ENCODE results near the gene SYMPK.
A peak's percentile ranks its signal among the peaks of the same experiment; 100 is the strongest.

SYMPK gene

GRCh38 chr19:45766296-45766868 lies 96.6 kb downstream of the SYMPK start:
- TF ChIP-seq FEZF1 (tag by site-specific recombination; IDR thresholded peaks at IDR 0.05) (no peak), ZNF677 (tag by site-specific recombination; IDR thresholded peaks at IDR 0.05) (no peak), MEIS1 (CRISPR knock-in tag; IDR thresholded peaks at IDR 0.05; ENCODE audit: borderline replicate concordance) (no peak), SCRT1 (tag by site-specific recombination; IDR thresholded peaks at IDR 0.05; ENCODE audit: borderline replicate concordance) (no peak), ZNF514 (tag by site-specific recombination; IDR thresholded peaks at IDR 0.05) (no peak), GLIS2 (tag by site-specific recombination; IDR thresholded peaks at IDR 0.05) (peak; percentile 72), ZNF112 (tag by site-specific recombination; IDR thresholded peaks at IDR 0.05) (no peak)
- Histone ChIP-seq H3K4me3 (ENCODE audit: low read depth, low read length) (no peak overlapping the region), H3K27ac (ENCODE audit: extremely low read depth, low read depth, low read length) (no peak overlapping the region), H3K4me1 (ENCODE audit: control insufficient read depth, insufficient read depth, low read length) (peaks cover 25% of the 10 kb centered on the region), H3K9me3 (ENCODE audit: control insufficient read depth, insufficient read depth, low read depth, low read length) (no peaks in the 10 kb centered on the region), H3K36me3 (ENCODE audit: control insufficient read depth in 2 of 2, insufficient read depth in 1 of 2, low read length in 2 of 2) (peaks cover 0 to 3% of the 10 kb centered on the region in 2 experiments; a peak in 2 of 3 replicates)
- CTCF ChIA-PET: interaction anchor here (0.7 to 1.7 kb wide), 2 partner anchors 36 to 49 kb away, joined by 4 to 7 read pairs; no protein-coding TSS in a partner anchor
- POLR2A ChIA-PET: interaction anchor here (2.4 to 7.2 kb wide), 3 partner anchors 12 to 78 kb away, joined by 10 to 133 read pairs (median 111); partner anchors contain the start of genes QPCTL and SNRPD2

DNA sequence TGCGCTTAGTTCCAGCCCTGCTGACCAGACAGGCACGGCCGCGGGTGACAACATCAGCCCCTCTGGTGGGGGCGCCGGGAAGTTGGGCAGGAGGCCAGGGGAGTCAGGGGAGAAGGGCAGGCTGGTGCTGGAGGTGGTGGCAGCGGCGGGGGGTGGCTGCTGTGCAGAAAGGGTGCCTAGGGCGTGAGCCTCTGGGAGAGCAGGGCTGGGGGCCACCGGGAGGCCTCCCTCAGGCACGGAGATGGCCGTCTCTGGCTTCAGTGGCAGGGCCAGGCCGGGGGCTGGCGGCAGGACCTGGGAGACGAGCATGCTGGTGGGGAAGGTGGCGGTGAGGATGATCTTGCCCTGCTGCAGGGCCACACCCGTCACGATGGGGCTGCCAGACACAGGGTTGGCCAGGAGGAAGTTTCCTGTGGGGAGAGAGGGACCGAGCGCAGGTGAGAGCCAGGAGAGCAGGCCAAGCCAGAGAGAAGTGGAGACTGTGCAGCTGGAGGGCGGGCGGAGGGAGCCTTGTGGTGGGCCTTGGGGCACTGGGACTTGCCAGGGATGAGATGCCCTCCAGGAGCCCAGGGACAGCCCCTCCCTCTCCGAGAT lies 97.1 kb downstream of the SYMPK start:
- CTCF ChIA-PET: no interaction called here
- Histone ChIP-seq H3K4me3 (ENCODE audit: low read depth, low read length) (no peak overlapping the region), H3K36me3 (ENCODE audit: control insufficient read depth in 2 of 2, insufficient read depth in 1 of 2, low read length in 2 of 2) (no peaks in the 10 kb centered on the region), H3K9me3 (ENCODE audit: control insufficient read depth, insufficient read depth, low read depth, low read length) (no peaks in the 10 kb centered on the region), H3K27ac (ENCODE audit: extremely low read depth, low read depth, low read length) (no peak overlapping the region), H3K4me1 (ENCODE audit: control insufficient read depth, insufficient read depth, low read length) (peaks cover 19% of the 10 kb centered on the region)
- POLR2A ChIA-PET: interaction anchor here (2.4 to 5.1 kb wide), 2 partner anchors 11 to 49 kb away, joined by 10 to 133 read pairs; no protein-coding TSS in a partner anchor
- no peak for TF ChIP-seq ZNF623 (tag by site-specific recombination; IDR thresholded peaks at IDR 0.05)
- no peak for TF ChIP-seq ZNF211 (tag by site-specific recombination; IDR thresholded peaks at IDR 0.05; ENCODE audit: low read depth)
- TF ChIP-seq SCRT1 (tag by site-specific recombination; IDR thresholded peaks at IDR 0.05; ENCODE audit: borderline replicate concordance): no peak
- no peak for TF ChIP-seq ZNF571 (tag by site-specific recombination; IDR thresholded peaks at IDR 0.05)
- no peak for TF ChIP-seq ZNF19 (tag by site-specific recombination; IDR thresholded peaks at IDR 0.05; ENCODE audit: low read depth)
- TF ChIP-seq ZNF366 (tag by site-specific recombination; conservative IDR thresholded peaks at IDR 0.05): 0 out of 2 replicates have a peak, but pooled peaks have one; percentile 22
- no peak for TF ChIP-seq KLF7 (tag by site-specific recombination; IDR thresholded peaks at IDR 0.05; ENCODE audit: borderline replicate concordance)
- no peak for TF ChIP-seq KLF10 (tag by site-specific recombination; IDR thresholded peaks at IDR 0.05)
- peak; percentile 69 for TF ChIP-seq ZIC2 (tag by site-specific recombination; IDR thresholded peaks at IDR 0.05)
- TF ChIP-seq GLIS2 (tag by site-specific recombination; IDR thresholded peaks at IDR 0.05): peak; percentile 75
- TF ChIP-seq, protein P1, sequence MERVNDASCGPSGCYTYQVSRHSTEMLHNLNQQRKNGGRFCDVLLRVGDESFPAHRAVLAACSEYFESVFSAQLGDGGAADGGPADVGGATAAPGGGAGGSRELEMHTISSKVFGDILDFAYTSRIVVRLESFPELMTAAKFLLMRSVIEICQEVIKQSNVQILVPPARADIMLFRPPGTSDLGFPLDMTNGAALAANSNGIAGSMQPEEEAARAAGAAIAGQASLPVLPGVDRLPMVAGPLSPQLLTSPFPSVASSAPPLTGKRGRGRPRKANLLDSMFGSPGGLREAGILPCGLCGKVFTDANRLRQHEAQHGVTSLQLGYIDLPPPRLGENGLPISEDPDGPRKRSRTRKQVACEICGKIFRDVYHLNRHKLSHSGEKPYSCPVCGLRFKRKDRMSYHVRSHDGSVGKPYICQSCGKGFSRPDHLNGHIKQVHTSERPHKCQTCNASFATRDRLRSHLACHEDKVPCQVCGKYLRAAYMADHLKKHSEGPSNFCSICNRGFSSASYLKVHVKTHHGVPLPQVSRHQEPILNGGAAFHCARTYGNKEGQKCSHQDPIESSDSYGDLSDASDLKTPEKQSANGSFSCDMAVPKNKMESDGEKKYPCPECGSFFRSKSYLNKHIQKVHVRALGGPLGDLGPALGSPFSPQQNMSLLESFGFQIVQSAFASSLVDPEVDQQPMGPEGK (tag by site-specific recombination; IDR thresholded peaks at IDR 0.05): peak; percentile 63
- peak; percentile 97 for TF ChIP-seq GLIS1 (tag by site-specific recombination; IDR thresholded peaks at IDR 0.05)
- TF ChIP-seq, protein P2, sequence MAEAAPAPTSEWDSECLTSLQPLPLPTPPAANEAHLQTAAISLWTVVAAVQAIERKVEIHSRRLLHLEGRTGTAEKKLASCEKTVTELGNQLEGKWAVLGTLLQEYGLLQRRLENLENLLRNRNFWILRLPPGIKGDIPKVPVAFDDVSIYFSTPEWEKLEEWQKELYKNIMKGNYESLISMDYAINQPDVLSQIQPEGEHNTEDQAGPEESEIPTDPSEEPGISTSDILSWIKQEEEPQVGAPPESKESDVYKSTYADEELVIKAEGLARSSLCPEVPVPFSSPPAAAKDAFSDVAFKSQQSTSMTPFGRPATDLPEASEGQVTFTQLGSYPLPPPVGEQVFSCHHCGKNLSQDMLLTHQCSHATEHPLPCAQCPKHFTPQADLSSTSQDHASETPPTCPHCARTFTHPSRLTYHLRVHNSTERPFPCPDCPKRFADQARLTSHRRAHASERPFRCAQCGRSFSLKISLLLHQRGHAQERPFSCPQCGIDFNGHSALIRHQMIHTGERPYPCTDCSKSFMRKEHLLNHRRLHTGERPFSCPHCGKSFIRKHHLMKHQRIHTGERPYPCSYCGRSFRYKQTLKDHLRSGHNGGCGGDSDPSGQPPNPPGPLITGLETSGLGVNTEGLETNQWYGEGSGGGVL (tag by site-specific recombination; IDR thresholded peaks at IDR 0.05): peak; percentile 19; the same call in 1 of the 2 replicates
- no peak for TF ChIP-seq ZBTB20 (tag by site-specific recombination; IDR thresholded peaks at IDR 0.05)
- TF ChIP-seq RBAK (tag by site-specific recombination; IDR thresholded peaks at IDR 0.05): no peak
- TF ChIP-seq ZNF600 (tag by site-specific recombination; IDR thresholded peaks at IDR 0.05): 0 out of 2 replicates have a peak, but pooled peaks have one; percentile 15
- TF ChIP-seq ZNF140 (tag by site-specific recombination; IDR thresholded peaks at IDR 0.05): no peak
- TF ChIP-seq PBX3 (CRISPR knock-in tag; IDR thresholded peaks at IDR 0.05): no peak
- peak; percentile 57; the same call in 1 of the 2 replicates for TF ChIP-seq KLF1 (tag by site-specific recombination; IDR thresholded peaks at IDR 0.05)
- no peak for TF ChIP-seq GLI4 (tag by site-specific recombination; IDR thresholded peaks at IDR 0.05)
- TF ChIP-seq, protein P3, sequence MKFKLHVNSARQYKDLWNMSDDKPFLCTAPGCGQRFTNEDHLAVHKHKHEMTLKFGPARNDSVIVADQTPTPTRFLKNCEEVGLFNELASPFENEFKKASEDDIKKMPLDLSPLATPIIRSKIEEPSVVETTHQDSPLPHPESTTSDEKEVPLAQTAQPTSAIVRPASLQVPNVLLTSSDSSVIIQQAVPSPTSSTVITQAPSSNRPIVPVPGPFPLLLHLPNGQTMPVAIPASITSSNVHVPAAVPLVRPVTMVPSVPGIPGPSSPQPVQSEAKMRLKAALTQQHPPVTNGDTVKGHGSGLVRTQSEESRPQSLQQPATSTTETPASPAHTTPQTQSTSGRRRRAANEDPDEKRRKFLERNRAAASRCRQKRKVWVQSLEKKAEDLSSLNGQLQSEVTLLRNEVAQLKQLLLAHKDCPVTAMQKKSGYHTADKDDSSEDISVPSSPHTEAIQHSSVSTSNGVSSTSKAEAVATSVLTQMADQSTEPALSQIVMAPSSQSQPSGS (tag by site-specific recombination; IDR thresholded peaks at IDR 0.05; ENCODE audit: low read depth): no peak

All from HEK293 (cell line).